OCI-LY3 (cell line): ENCODE results near the gene SNAI1.

ENCODE experiments used
- H2AFZ ChIP-seq: fragments of 200-600, 300-600 bp; shearing (Covaris generic); 2 replicates; pipeline ENCODE4 v1.6.0; 2014; ENCODE audit warnings: antibody characterized with exemption, low read depth, low read length
- H3K27ac ChIP-seq: fragments of 200-600, 300-600 bp; sonication (generic); 2 replicates; pipeline ENCODE4 v1.5.1; 2014; ENCODE audit warnings: mild to moderate bottlenecking, low read length, moderate library complexity, mixed read lengths
- H3K27me3 ChIP-seq: fragments of 200-600, 300-600 bp; sonication (generic); 2 replicates; pipeline ENCODE4 v1.6.1; 2014; ENCODE audit warnings: low read depth, low read length, mixed read lengths
- H3K36me3 ChIP-seq: fragments of 200-600, 300-600 bp; sonication (generic); replicated peaks from 2 replicates; pipeline ENCODE3; 2014; ENCODE audit warnings: low read depth, low read length, mixed read lengths
- H3K4me1 ChIP-seq: fragments of 300-600, 200-600 bp; sonication (generic); 2 replicates; pipeline ENCODE4 v1.6.1; 2014; ENCODE audit warnings: low read length, mixed read lengths
- H3K4me2 ChIP-seq: fragments of 200-600, 300-600 bp; sonication (generic); 2 replicates; pipeline ENCODE4 v1.6.1; 2014; ENCODE audit warnings: low read length, mixed read lengths
- H3K4me3 ChIP-seq: fragments of 300-600, 200-600 bp; sonication (generic); 2 replicates; pipeline ENCODE4 v1.5.1; 2014; ENCODE audit warnings: antibody characterized with exemption, mild to moderate bottlenecking, low read length, moderate library complexity
- H3K79me2 ChIP-seq: fragments of 300-600, 200-600 bp; shearing (Covaris generic); 2 replicates; pipeline ENCODE4 v1.6.1; 2014; ENCODE audit warnings: mild to moderate bottlenecking, low read length, mixed read lengths
- H3K9ac ChIP-seq: fragments of 300-600, 200-600 bp; shearing (Covaris generic); 2 replicates; pipeline ENCODE4 v1.6.0; 2014; ENCODE audit warnings: mild to moderate bottlenecking, low read length, moderate library complexity
- H3K9me3 ChIP-seq: fragments of 200-600, 300-600 bp; shearing (Covaris generic); 2 replicates; pipeline ENCODE4 v1.6.1; 2014; ENCODE audit warnings: low read length, mixed read lengths; ENCODE audit not compliant: insufficient read depth
- H4K20me1 ChIP-seq: fragments of 200-600, 300-600 bp; sonication (generic); 2 replicates; pipeline ENCODE4 v1.6.1; 2016; ENCODE audit warnings: low read length, mixed read lengths; ENCODE audit not compliant: insufficient read depth
- EZH2phosphoT487 ChIP-seq: fragments of 200-600 bp; shearing (Covaris generic); IDR thresholded peaks from 2 replicates; pipeline ENCODE4 v1.6.1; 2018; ENCODE audit warnings: antibody characterized with exemption, mixed run types, low read depth
- TF ChIP-seq, protein P1 (sequence below): fragments of 200-600, 300-600 bp; sonication (generic); IDR thresholded peaks from 2 replicates; pipeline ENCODE4 v1.5.1; 2014; ENCODE audit warnings: antibody characterized with exemption, low read length, low read depth

SNAI1 gene

DNA sequence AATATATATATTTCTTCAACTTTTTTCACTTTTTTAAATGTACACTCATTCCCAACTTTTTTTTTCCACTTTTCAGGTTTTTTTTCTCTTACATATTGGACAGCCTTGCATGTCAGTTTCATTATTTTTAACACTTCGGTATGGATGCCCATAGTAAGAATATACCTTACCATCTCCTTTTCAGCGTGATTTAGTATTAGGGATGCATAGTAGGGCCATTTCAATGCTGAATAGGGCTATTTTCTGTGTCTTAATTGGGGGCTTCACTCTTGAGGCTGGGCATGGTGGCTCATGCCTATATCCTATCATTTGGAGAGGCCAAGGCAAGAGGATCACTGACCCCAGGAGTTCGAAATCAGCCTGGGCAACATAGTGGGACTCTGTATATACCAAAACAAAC is 39.8 kb upstream of the SNAI1 start:
- H3K4me1 ChIP-seq, result peaks cover 8% of the 10 kb centered on the region
- H3K4me2 ChIP-seq, result no peak overlapping the region
- no peaks in the 10 kb centered on the region for H3K9me3 ChIP-seq
- H3K9ac ChIP-seq, result no peak overlapping the region
- H4K20me1 ChIP-seq, result peaks cover 33% of the 10 kb centered on the region
- TF ChIP-seq EZH2phosphoT487, result no peak
- TF ChIP-seq, protein P1, sequence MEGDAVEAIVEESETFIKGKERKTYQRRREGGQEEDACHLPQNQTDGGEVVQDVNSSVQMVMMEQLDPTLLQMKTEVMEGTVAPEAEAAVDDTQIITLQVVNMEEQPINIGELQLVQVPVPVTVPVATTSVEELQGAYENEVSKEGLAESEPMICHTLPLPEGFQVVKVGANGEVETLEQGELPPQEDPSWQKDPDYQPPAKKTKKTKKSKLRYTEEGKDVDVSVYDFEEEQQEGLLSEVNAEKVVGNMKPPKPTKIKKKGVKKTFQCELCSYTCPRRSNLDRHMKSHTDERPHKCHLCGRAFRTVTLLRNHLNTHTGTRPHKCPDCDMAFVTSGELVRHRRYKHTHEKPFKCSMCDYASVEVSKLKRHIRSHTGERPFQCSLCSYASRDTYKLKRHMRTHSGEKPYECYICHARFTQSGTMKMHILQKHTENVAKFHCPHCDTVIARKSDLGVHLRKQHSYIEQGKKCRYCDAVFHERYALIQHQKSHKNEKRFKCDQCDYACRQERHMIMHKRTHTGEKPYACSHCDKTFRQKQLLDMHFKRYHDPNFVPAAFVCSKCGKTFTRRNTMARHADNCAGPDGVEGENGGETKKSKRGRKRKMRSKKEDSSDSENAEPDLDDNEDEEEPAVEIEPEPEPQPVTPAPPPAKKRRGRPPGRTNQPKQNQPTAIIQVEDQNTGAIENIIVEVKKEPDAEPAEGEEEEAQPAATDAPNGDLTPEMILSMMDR, result no peak
- H3K79me2 ChIP-seq, result peaks cover 78% of the 10 kb centered on the region
- H3K4me3 ChIP-seq, result no peak overlapping the region
- no peaks in the 10 kb centered on the region for H3K27me3 ChIP-seq
- no peak overlapping the region for H2AFZ ChIP-seq
- H3K27ac ChIP-seq, result no peak overlapping the region
- H3K36me3 ChIP-seq, result peaks cover 77% of the 10 kb centered on the region

DNA sequence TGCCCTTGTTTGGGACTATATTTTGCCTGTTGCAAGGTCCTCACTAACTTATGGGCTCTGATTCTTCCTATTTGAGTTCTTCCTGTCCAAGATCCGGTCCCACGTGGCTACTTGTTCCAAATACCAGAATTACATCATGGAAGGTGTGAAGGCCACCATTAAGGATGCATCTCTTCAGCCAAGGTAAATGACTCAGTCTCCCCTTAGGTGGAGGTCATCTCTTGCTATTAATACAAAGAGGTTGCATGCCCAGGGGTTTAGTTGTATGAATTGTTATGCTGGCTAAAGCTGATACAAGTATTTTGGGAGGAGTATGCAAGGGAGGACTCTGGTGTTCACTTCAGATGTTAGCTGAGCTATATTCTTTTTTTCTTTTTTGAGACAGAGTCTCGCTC is 37.5 kb upstream of the SNAI1 start:
- H3K27me3 ChIP-seq, result no peaks in the 10 kb centered on the region
- H3K4me3 ChIP-seq, result no peak overlapping the region
- H4K20me1 ChIP-seq, result peaks cover 17% of the 10 kb centered on the region
- no peak overlapping the region for H2AFZ ChIP-seq
- H3K36me3 ChIP-seq, result peaks cover 74% of the 10 kb centered on the region
- no peak for TF ChIP-seq EZH2phosphoT487
- TF ChIP-seq, protein P1, result no peak
- no peak overlapping the region for H3K4me2 ChIP-seq
- H3K9ac ChIP-seq, result no peak overlapping the region
- H3K4me1 ChIP-seq, result no peaks in the 10 kb centered on the region
- H3K27ac ChIP-seq, result no peak overlapping the region
- H3K9me3 ChIP-seq, result no peaks in the 10 kb centered on the region
- H3K79me2 ChIP-seq, result peaks cover 64% of the 10 kb centered on the region

DNA sequence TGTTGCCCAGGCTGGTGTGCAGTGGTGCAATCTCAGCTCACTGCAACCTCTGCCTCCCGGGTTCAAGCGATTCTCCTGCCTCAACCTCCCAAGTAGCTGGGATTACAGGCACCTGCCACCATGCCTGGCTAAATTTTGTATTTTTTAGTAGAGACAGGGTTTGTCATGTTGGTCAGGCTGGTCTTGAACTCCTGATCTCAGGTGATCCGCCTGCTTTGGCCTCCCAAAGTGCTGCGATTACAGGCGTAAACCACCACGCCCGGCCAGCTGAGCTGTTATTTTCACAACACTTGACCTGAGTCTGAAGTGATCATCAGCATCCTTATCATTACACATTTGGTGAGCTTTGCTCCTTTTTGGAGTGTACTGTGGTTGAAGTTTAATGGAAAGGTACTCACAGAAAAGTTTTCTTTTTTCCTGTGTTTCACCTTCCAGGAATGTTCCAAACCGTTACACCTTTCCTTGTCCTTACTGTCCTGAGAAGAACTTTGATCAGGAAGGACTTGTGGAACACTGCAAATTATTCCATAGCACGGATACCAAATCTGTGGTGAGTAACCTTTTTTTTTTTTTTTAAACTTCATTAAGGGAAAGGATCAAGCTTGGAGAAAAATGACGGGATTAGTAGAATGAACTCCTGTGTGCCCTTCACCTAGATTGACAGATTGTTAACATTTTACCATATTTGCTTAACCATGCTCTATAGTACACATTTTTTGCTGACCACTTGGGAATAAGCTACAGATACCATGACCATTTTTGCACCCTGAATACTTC is 36.9 kb upstream of the SNAI1 start:
- Histone ChIP-seq H3K9me3 (no peaks in the 10 kb centered on the region), H2AFZ (no peak overlapping the region), H3K27me3 (no peaks in the 10 kb centered on the region), H3K4me2 (no peak overlapping the region), H3K4me1 (no peaks in the 10 kb centered on the region), H3K27ac (no peak overlapping the region), H3K4me3 (no peak overlapping the region), H3K79me2 (peaks cover 59% of the 10 kb centered on the region), H3K9ac (no peak overlapping the region), H4K20me1 (peaks cover 17% of the 10 kb centered on the region), H3K36me3 (peaks cover 78% of the 10 kb centered on the region)
- TF ChIP-seq EZH2phosphoT487, result no peak
- TF ChIP-seq, protein P1, result no peak

DNA sequence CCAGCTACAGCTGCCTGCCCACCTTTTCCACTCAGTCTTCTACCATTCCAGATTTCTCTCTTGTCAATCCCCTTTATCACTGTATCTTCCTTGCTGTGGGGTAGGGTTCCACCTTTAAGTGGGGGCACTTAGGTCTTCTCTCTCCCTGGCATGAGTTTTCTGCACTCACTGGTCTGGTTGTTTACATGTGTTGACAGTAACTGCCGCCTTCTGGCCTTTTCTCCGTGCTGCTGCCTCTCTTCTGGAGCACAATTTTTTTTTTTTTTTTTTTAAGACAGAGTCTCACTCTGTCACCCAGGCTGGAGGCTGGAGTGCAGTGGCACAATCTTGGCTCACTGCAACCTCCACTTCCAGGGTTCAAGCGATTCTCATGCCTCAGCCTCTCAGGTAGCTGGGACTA is 34.6 kb upstream of the SNAI1 start:
- Histone ChIP-seq H3K79me2 (peaks cover 36% of the 10 kb centered on the region), H3K27me3 (no peaks in the 10 kb centered on the region), H3K9me3 (no peaks in the 10 kb centered on the region), H3K4me3 (no peak overlapping the region), H4K20me1 (no peaks in the 10 kb centered on the region), H3K4me2 (no peak overlapping the region), H3K36me3 (peaks cover 77% of the 10 kb centered on the region), H3K9ac (no peak overlapping the region), H3K27ac (no peak overlapping the region), H2AFZ (no peak overlapping the region), H3K4me1 (no peaks in the 10 kb centered on the region)
- no peak for TF ChIP-seq EZH2phosphoT487
- TF ChIP-seq, protein P1, result no peak
